ENCODE data around the gene WWOX. TPM values are rescaled to one million over a fixed set of nuclear protein-coding genes. Genes with fewer than 3 reads are reported as not detected.

The WWOX gene
- total and polyA plus RNA-seq, 2 of the 13 experiments (the other 11 are each of a cell fraction or from before 2014, with no cell fraction given), result 9.1 to 37.4 TPM

DNA sequence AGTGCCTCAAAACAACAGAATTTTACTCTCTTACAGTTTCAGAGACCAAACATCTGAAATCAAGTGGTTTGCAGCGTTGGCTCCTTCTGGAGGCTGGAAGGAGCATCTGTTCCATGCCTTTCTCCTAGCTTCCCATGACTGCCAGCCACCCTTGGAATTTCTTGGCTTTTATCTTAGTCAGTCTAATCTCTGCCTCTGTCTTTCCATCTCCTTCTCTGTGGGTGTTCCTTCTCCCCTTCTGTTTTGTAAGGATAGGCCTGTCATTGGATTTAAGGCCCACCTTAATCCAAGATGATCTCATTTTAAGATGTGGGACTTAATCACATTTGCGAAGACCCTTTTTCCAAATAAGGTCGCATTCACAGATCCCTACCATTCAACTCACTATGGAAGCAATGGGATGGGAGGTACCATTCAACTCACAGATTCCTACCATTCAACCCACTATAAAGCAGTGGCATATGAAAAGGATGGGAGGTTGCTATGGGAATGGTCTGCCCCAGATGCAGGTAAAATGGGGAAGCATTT, 321.8 kb downstream of the WWOX start:
- no TSS peak for BruUV-seq (replicated peaks)
- CTCF ChIA-PET (ENCODE audit: low intra/inter-chr PET ratio, low total read pairs), result no interaction called here
- intact Hi-C loops (cut with micrococcal nuclease; ENCODE audit: unreplicated experiment), result no loop called here
- no peak overlapping the region for H2AFZ ChIP-seq (ENCODE audit: low read length)
- no peaks in the 10 kb centered on the region for H3K79me2 ChIP-seq (ENCODE audit: insufficient read depth, low read length)
- H3K27me3 ChIP-seq (ENCODE audit: control insufficient read depth in 1 of 2, insufficient read depth in 2 of 2, low read length in 2 of 2), result no peaks in the 10 kb centered on the region
- no peak for ATAC-seq
- WGBS (ENCODE audit: low lambda C conversion rate), result 98% methylated on average over 3 of the region's 3 CpGs
- no peaks in the 10 kb centered on the region for H3K36me3 ChIP-seq (replicated peaks in 1 of 2; ENCODE audit: control insufficient read depth in 1 of 2, insufficient read depth in 2 of 2, low read length in 2 of 2)
- no peak for FAIRE-seq
- DNase-seq (ENCODE audit: low spot score), result no peak
- no peaks in the 10 kb centered on the region for H3K9me3 ChIP-seq (ENCODE audit: low read length)
- H3K9ac ChIP-seq (ENCODE audit: insufficient read depth, low read depth, low read length), result no peak overlapping the region
- H4K20me1 ChIP-seq (ENCODE audit: insufficient read depth, low read length), result no peaks in the 10 kb centered on the region
- TF ChIP-seq LBX2 (CRISPR knock-in tag; IDR thresholded peaks at IDR 0.05; ENCODE audit: borderline replicate concordance) (no peak), THYN1 (CRISPR knock-in tag; IDR thresholded peaks at IDR 0.05; ENCODE audit: borderline replicate concordance, low read depth) (no peak), GFI1 (CRISPR knock-in tag; IDR thresholded peaks at IDR 0.05; ENCODE audit: borderline replicate concordance) (no peak), POLR2G (IDR thresholded peaks at IDR 0.05; ENCODE audit: low read depth, low read length) (no peak), ZNF570 (CRISPR knock-in tag; IDR thresholded peaks at IDR 0.05; ENCODE audit: borderline replicate concordance) (no peak), ZFP36L1 (CRISPR knock-in tag; IDR thresholded peaks at IDR 0.05) (no peak), SOX13 (IDR thresholded peaks at IDR 0.05) (no peak), SOX13 (CRISPR knock-in tag; conservative IDR thresholded peaks at IDR 0.05 in 1 of 2, IDR thresholded peaks at IDR 0.05 in 1 of 2) (no peak), PLRG1 (conservative IDR thresholded peaks at IDR 0.05) (no peak), RARA (CRISPR knock-in tag; IDR thresholded peaks at IDR 0.05) (no peak), SRF (IDR thresholded peaks at IDR 0.05; ENCODE audit: low read depth, low read length) (no peak), ARNT2 (CRISPR knock-in tag; IDR thresholded peaks at IDR 0.05; ENCODE audit: low read depth) (no peak), HOXA9 (CRISPR knock-in tag; IDR thresholded peaks at IDR 0.05; ENCODE audit: borderline replicate concordance) (no peak), ELF3 (CRISPR knock-in tag; IDR thresholded peaks at IDR 0.05) (no peak), ZNF784 (CRISPR knock-in tag; IDR thresholded peaks at IDR 0.05; ENCODE audit: borderline replicate concordance) (no peak), REPIN1 (CRISPR knock-in tag; IDR thresholded peaks at IDR 0.05; ENCODE audit: borderline replicate concordance, low read depth) (no peak), SRSF4 (IDR thresholded peaks at IDR 0.05; ENCODE audit: low read depth, low read length, poor library complexity, severe bottlenecking) (no peak), ZNF484 (CRISPR knock-in tag; IDR thresholded peaks at IDR 0.05; ENCODE audit: borderline replicate concordance, low read depth) (no peak)
- TF ChIP-seq, protein P1, sequence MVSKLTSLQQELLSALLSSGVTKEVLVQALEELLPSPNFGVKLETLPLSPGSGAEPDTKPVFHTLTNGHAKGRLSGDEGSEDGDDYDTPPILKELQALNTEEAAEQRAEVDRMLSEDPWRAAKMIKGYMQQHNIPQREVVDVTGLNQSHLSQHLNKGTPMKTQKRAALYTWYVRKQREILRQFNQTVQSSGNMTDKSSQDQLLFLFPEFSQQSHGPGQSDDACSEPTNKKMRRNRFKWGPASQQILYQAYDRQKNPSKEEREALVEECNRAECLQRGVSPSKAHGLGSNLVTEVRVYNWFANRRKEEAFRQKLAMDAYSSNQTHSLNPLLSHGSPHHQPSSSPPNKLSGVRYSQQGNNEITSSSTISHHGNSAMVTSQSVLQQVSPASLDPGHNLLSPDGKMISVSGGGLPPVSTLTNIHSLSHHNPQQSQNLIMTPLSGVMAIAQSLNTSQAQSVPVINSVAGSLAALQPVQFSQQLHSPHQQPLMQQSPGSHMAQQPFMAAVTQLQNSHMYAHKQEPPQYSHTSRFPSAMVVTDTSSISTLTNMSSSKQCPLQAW (CRISPR knock-in tag; IDR thresholded peaks at IDR 0.05), result no peak
- no peak overlapping the region for H3K4me2 ChIP-seq (ENCODE audit: low read depth, low read length)
- no peak overlapping the region for H3K27ac ChIP-seq (ENCODE audit: extremely low read length, insufficient read depth, low read length)
- in situ Hi-C loops (cut with HindIII; ENCODE audit: extremely low pct_ligation_motif_present, low pct_unique_long_range_greater_than_20kb), result no loop called here
- H3K4me3 ChIP-seq (replicated peaks in 1 of 3; ENCODE audit: insufficient read depth in 1 of 3, low read depth in 2 of 3, low read length in 3 of 3), result no peak overlapping the region
- no peaks in the 10 kb centered on the region for H3K4me1 ChIP-seq (ENCODE audit: insufficient read depth, low read length)
- POLR2A ChIA-PET, result no interaction called here
